HCT116 (cell line): ENCODE data around the gene IL18BP. TPM values are rescaled to one million over a fixed set of nuclear protein-coding genes. Genes with fewer than 3 reads are reported as not detected.

ENCODE experiments used
- ATAC-seq: fragments of 200-7000 bp; cut with Tn5 transposase; 2 replicates; pipeline ENCODE4 v1.9.1; 2020; ENCODE audit warnings: mild to moderate bottlenecking, moderate library complexity
- BruUV-seq: library from RNA; stranded (reverse); fragments of 400-500 nt; replicated peaks from 2 replicates; lab custom pipeline; 2021; lab: Mats Ljungman, UMichigan
- CTCF ChIA-PET: fragments of 300-600 bp; sonication (Branson Sonifier 250); formaldehyde crosslinking; loops from one replicate; lab custom pipeline; 2021; ENCODE audit warnings: antibody characterized with exemption; lab: Charles Lee
- POLR2A ChIA-PET: fragments of 300-600, 350-600 bp; sonication (Branson Sonifier 250); formaldehyde crosslinking; loops from one replicate; lab custom pipeline; 2021; ENCODE audit warnings: antibody characterized with exemption; lab: Charles Lee
- RAD21 ChIA-PET, 2 experiments: fragments of 300-600 bp; sonication (Branson Sonifier 250); formaldehyde crosslinking; loops; one replicate each; lab custom pipeline; 2023; ENCODE audit warnings: low total read pairs in 2 of 2; ENCODE audit not compliant: uncharacterized antibody in 2 of 2, unreplicated experiment in 2 of 2, low non-redundant PET in 1 of 2; lab: Charles Lee
- DNase-seq: peaks from one replicate; pipeline ENCODE4 v3.0.0-alpha.2; 2010; ENCODE audit warnings: low read depth, low spot score
- H2AFZ ChIP-seq: fragments of 200-600 bp; shearing (Covaris generic), sonication (generic); 2 replicates; pipeline ENCODE4 v1.6.1; 2017; ENCODE audit warnings: low read depth, mixed run types, mixed read lengths, antibody characterized with exemption, low read length; ENCODE audit not compliant: poor library complexity, severe bottlenecking
- H3K27ac ChIP-seq: 2 replicates; pipeline ENCODE4 v1.5.1; 2012; ENCODE audit warnings: low read depth, low read length
- H3K27me3 ChIP-seq: fragments of 200-600 bp; sonication (generic); 2 replicates; pipeline ENCODE4 v1.6.1; 2016; ENCODE audit warnings: mixed run types, low read length, mixed read lengths; ENCODE audit not compliant: insufficient read depth
- H3K36me3 ChIP-seq, 2 experiments: fragments of 200-500 bp in 1 of 2; fragments of 200-600 bp in 1 of 2; sonication (Bioruptor generic) in 1 of 2; sonication (generic) in 1 of 2; 2 replicates each; pipeline versions ENCODE4 v1.5.1 to v1.6.1; 2014 to 2016; ENCODE audit warnings: low read length in 2 of 2, inconsistent platforms in 1 of 2, mixed read lengths in 1 of 2, mixed run types in 1 of 2; ENCODE audit not compliant: insufficient read depth in 2 of 2, control insufficient read depth in 1 of 2
- H3K4me1 ChIP-seq, 2 experiments: fragments of 200-600 bp in 1 of 2; sonication (generic) in 1 of 2; 2 replicates each; pipeline versions ENCODE4 v1.5.1 to v1.6.1; 2012 to 2017; ENCODE audit warnings: low read length in 2 of 2, inconsistent platforms in 1 of 2, mild to moderate bottlenecking in 1 of 2, mixed read lengths in 1 of 2, mixed run types in 1 of 2, moderate library complexity in 1 of 2; ENCODE audit not compliant: insufficient read depth in 2 of 2, control insufficient read depth in 1 of 2
- H3K4me2 ChIP-seq: fragments of 200-600 bp; sonication (generic); 2 replicates; pipeline ENCODE4 v1.6.1; 2017; ENCODE audit warnings: mixed run types, low read length, mixed read lengths
- H3K4me3 ChIP-seq, 2 experiments: fragments of 200-600 bp in 1 of 2; sonication (generic) in 1 of 2; replicated peaks in 1 of 2; 2 replicates each; pipeline ENCODE4 v1.5.1; 2011 to 2016; ENCODE audit warnings: low read length in 2 of 2, control low read depth in 1 of 2, low read depth in 1 of 2, mild to moderate bottlenecking in 1 of 2, mixed read lengths in 1 of 2, mixed run types in 1 of 2
- H3K79me2 ChIP-seq: fragments of 200-600 bp; sonication (generic); 2 replicates; pipeline ENCODE4 v1.6.1; 2017; ENCODE audit warnings: mild to moderate bottlenecking, mixed run types, low read length, moderate library complexity, mixed read lengths; ENCODE audit not compliant: insufficient read depth
- H3K9ac ChIP-seq: fragments of 200-600 bp; sonication (generic); 2 replicates; pipeline ENCODE4 v1.6.1; 2016; ENCODE audit warnings: low read length, mixed read lengths
- H3K9me2 ChIP-seq: fragments of 200-600 bp; sonication (generic), shearing (Covaris generic); 2 replicates; pipeline ENCODE4 v1.6.1; 2017; ENCODE audit warnings: mixed run types, mild to moderate bottlenecking, moderate library complexity; ENCODE audit not compliant: insufficient read depth
- H3K9me3 ChIP-seq, 2 experiments: fragments of 200-500 bp in 1 of 2; fragments of 200-600 bp in 1 of 2; sonication (Bioruptor generic) in 1 of 2; sonication (generic) in 1 of 2; 2 replicates each; pipeline ENCODE4 v1.6.1; 2014 to 2017; ENCODE audit warnings: low read length in 2 of 2, mixed read lengths in 2 of 2, inconsistent platforms in 1 of 2, low read depth in 1 of 2, mild to moderate bottlenecking in 1 of 2, mixed run types in 1 of 2, moderate library complexity in 1 of 2; ENCODE audit not compliant: control insufficient read depth in 1 of 2, insufficient read depth in 1 of 2
- H4K20me1 ChIP-seq: fragments of 200-600 bp; sonication (generic), shearing (Covaris generic); 2 replicates; pipeline ENCODE4 v1.6.1; 2017; ENCODE audit warnings: mixed run types, mild to moderate bottlenecking, moderate library complexity; ENCODE audit not compliant: insufficient read depth
- ELF1 ChIP-seq: IDR thresholded peaks from 2 replicates; pipeline ENCODE4 v1.6.1; 2012; ENCODE audit warnings: low read depth, borderline replicate concordance
- EZH2phosphoT487 ChIP-seq: fragments of 200-600 bp; IDR thresholded peaks from 2 replicates; pipeline ENCODE4 v1.6.1; 2018; ENCODE audit warnings: antibody characterized with exemption, borderline replicate concordance
- POLR2A ChIP-seq: IDR thresholded peaks from 2 replicates; pipeline ENCODE4 v1.7.0; 2011; ENCODE audit warnings: borderline replicate concordance; ENCODE audit not compliant: insufficient read depth, insufficient read length; ENCODE audit errors: extremely low read depth
- POLR2AphosphoS5 ChIP-seq: IDR thresholded peaks from 2 replicates; pipeline ENCODE4 v1.6.1; 2011; ENCODE audit warnings: mild to moderate bottlenecking, low read depth, low read length, moderate library complexity
- SIN3A ChIP-seq: IDR thresholded peaks from 2 replicates; pipeline ENCODE4 v1.6.1; 2012; ENCODE audit warnings: low read depth
- TCF7L2 ChIP-seq: IDR thresholded peaks from 2 replicates; pipeline ENCODE4 v1.7.0; 2011; ENCODE audit warnings: borderline replicate concordance, inconsistent platforms; ENCODE audit not compliant: insufficient read depth, insufficient read length; ENCODE audit errors: extremely low read depth
- YY1 ChIP-seq: IDR thresholded peaks from 2 replicates; pipeline ENCODE4 v1.6.1; 2011; ENCODE audit warnings: low read length, low read depth, moderate library complexity, mild to moderate bottlenecking; ENCODE audit not compliant: insufficient replicate concordance; ENCODE audit errors: extremely low read depth
- ZFX ChIP-seq: fragments of 450-650 bp; IDR thresholded peaks from 2 replicates; pipeline ENCODE4 v1.6.1; 2017
- intact Hi-C: fragments of 100-400 bp; cut with micrococcal nuclease; formaldehyde crosslinking; loops from 2 replicates; pipeline ENCODE4 v1.10.0; 2022
- total RNA-seq: library from RNA; stranded (reverse); gene quantifications from one replicate; pipeline ENCODE4 v1.2.1, GENCODE V29; 2021; ENCODE audit not compliant: unreplicated experiment
- TF ChIP-seq, protein P1 (sequence below): IDR thresholded peaks from 2 replicates; pipeline ENCODE4 v1.6.1; 2012
- TF ChIP-seq, protein P2 (sequence below): IDR thresholded peaks from 2 replicates; pipeline ENCODE4 v1.6.1; 2012; ENCODE audit warnings: low read depth

IL18BP gene
- total RNA-seq, 1 experiment from 2014 or later, result 9.8 TPM

DNA sequence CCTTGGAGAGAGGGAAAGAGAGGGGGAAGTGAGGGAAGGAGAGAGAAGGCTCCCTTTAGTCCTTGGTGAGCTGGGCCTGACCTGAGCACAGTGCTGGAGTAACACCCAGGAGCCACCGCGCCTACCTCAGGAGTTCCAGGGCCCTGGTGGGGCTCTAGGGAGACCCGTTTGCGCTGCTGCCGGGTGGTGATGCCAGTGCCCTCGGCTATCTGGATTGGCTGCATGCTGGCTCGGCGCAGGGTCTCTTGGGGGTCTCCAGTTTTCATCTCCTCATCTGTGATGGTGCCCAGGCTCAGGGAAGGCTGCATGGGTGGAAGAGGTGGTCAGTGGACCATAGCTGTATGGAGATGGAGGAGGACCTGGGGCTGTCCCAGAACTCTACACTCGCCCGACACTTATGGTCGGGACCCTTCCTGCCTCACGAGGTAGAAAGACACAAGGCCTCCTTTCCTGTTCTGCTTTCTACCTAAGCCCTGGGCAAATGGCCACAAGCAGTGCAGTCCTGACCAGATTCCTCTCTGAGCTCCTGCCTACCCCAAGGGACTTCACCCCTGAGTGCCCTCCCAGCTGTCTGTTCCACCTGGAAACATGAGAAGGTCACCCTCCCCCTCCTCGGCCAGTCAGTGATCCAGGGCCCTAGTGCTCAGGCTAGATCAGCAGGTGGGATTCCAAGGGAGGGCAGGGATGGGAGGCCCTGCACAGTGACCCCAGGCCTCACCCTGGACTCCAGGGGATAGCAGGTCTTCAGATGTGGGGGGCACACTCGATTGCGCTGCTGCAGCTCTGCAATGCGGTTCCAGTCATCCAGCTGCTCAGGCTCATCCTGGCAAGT lies 6.0 kb downstream of the IL18BP start:
- peaks cover 40 to 46% of the 10 kb centered on the region in 2 experiments; a peak in 3 of 4 replicates for H3K36me3 ChIP-seq
- intact Hi-C loops, result no loop called here

More for the DNA sequence above, 6.0 kb downstream of the IL18BP start:
- ChIA-PET RAD21 (no interaction called here), CTCF (no interaction called here), POLR2A (no interaction called here)
- no peaks in the 10 kb centered on the region for H3K4me1 ChIP-seq
- DNase-seq (no peak), ATAC-seq (no peak)
- H3K79me2 ChIP-seq, result no peaks in the 10 kb centered on the region
- BruUV-seq, result no TSS peak
- no peaks in the 10 kb centered on the region for H3K27me3 ChIP-seq
- no peak overlapping the region for H3K4me2 ChIP-seq
- H3K27ac ChIP-seq, result no peak overlapping the region
- no peak overlapping the region for H2AFZ ChIP-seq
- no peaks in the 10 kb centered on the region for H4K20me1 ChIP-seq
- H3K9ac ChIP-seq, result no peak overlapping the region
- no peaks in the 10 kb centered on the region for H3K9me2 ChIP-seq
- no peak overlapping the region for H3K4me3 ChIP-seq
- H3K9me3 ChIP-seq, result no peaks in the 10 kb centered on the region
- TF ChIP-seq EZH2phosphoT487, result no peak
- TF ChIP-seq YY1, result no peak
- no peak for TF ChIP-seq ELF1
- TF ChIP-seq SIN3A, result no peak
- TF ChIP-seq, protein P1, sequence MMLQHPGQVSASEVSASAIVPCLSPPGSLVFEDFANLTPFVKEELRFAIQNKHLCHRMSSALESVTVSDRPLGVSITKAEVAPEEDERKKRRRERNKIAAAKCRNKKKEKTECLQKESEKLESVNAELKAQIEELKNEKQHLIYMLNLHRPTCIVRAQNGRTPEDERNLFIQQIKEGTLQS, result no peak
- no peak for TF ChIP-seq ZFX
- no peak for TF ChIP-seq TCF7L2
- no peak for TF ChIP-seq POLR2A
- TF ChIP-seq, protein P2, sequence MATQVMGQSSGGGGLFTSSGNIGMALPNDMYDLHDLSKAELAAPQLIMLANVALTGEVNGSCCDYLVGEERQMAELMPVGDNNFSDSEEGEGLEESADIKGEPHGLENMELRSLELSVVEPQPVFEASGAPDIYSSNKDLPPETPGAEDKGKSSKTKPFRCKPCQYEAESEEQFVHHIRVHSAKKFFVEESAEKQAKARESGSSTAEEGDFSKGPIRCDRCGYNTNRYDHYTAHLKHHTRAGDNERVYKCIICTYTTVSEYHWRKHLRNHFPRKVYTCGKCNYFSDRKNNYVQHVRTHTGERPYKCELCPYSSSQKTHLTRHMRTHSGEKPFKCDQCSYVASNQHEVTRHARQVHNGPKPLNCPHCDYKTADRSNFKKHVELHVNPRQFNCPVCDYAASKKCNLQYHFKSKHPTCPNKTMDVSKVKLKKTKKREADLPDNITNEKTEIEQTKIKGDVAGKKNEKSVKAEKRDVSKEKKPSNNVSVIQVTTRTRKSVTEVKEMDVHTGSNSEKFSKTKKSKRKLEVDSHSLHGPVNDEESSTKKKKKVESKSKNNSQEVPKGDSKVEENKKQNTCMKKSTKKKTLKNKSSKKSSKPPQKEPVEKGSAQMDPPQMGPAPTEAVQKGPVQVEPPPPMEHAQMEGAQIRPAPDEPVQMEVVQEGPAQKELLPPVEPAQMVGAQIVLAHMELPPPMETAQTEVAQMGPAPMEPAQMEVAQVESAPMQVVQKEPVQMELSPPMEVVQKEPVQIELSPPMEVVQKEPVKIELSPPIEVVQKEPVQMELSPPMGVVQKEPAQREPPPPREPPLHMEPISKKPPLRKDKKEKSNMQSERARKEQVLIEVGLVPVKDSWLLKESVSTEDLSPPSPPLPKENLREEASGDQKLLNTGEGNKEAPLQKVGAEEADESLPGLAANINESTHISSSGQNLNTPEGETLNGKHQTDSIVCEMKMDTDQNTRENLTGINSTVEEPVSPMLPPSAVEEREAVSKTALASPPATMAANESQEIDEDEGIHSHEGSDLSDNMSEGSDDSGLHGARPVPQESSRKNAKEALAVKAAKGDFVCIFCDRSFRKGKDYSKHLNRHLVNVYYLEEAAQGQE, result no peak
- TF ChIP-seq POLR2AphosphoS5, result no peak
